ENCODE data around the gene PNMA1. TPM values are rescaled to one million over a fixed set of nuclear protein-coding genes. Genes with fewer than 3 reads are reported as not detected.

PNMA1 gene
- total RNA-seq, 4 donors from 2014 or later: 41.7 to 95.2 (median 47.6) TPM

GRCh38 chr14:73757876-73758391, 43.8 kb upstream of the PNMA1 start:
- no peak for ATAC-seq
- H3K4me1 ChIP-seq: peaks cover 44 to 89% (median 77%) of the 10 kb centered on the region in 3 donors
- TF ChIP-seq CTCF (IDR thresholded peaks at IDR 0.05) (no peak), POLR2A (IDR thresholded peaks at IDR 0.05) (no peak), POLR2AphosphoS5 (IDR thresholded peaks at IDR 0.05) (no peak), EP300 (IDR thresholded peaks at IDR 0.05) (no peak)

GRCh38 chr14:73757381-73757780, 43.2 kb upstream of the PNMA1 start:
- TF ChIP-seq POLR2AphosphoS5 (IDR thresholded peaks at IDR 0.05): no peak
- no peak for TF ChIP-seq CTCF (IDR thresholded peaks at IDR 0.05)
- no peak for TF ChIP-seq EP300 (IDR thresholded peaks at IDR 0.05)
- TF ChIP-seq POLR2A (IDR thresholded peaks at IDR 0.05): no peak
- Histone ChIP-seq H3K36me3 (no peaks in the 10 kb centered on the region), H3K27ac (peak overlapping the region; percentile 97 to 100 (median 98)), H3K4me3 (peak overlapping the region in 1 of 2 donors; percentile 96), H3K9me3 (no peaks in the 10 kb centered on the region), H3K27me3 (no peaks in the 10 kb centered on the region), H3K4me1 (peaks cover 45 to 89% (median 81%) of the 10 kb centered on the region in 3 donors)
- no peak for ATAC-seq
- WGBS, 2 donors (ENCODE audit: low coverage in 1 of 2): 74 to 86% methylated on average over 1 of the region's 1 CpG

More at GRCh38 chr14:73757876-73758391, 43.8 kb upstream of the PNMA1 start:
- peak overlapping the region; percentile 77 to 96 for H3K4me3 ChIP-seq
- H3K27ac ChIP-seq: peak overlapping the region; percentile 97 to 100 (median 98)
- WGBS, 2 donors (ENCODE audit: low coverage in 1 of 2): 9 to 20% methylated on average over 2 to 5 of the region's 10 CpGs
- no peaks in the 10 kb centered on the region for H3K9me3 ChIP-seq
- H3K36me3 ChIP-seq: no peaks in the 10 kb centered on the region
- no peaks in the 10 kb centered on the region for H3K27me3 ChIP-seq

- H3K27me3 ChIP-seq: no peaks in the 10 kb centered on the region
- no peaks in the 10 kb centered on the region for H3K36me3 ChIP-seq
- TF ChIP-seq POLR2AphosphoS5 (IDR thresholded peaks at IDR 0.05) (peak; percentile 7), CTCF (IDR thresholded peaks at IDR 0.05) (no peak), POLR2A (IDR thresholded peaks at IDR 0.05) (no peak)
- no peaks in the 10 kb centered on the region for H3K9me3 ChIP-seq
- peaks cover 44 to 89% (median 82%) of the 10 kb centered on the region in 3 donors for H3K4me1 ChIP-seq
- no peak for ATAC-seq
- H3K4me3 ChIP-seq: peak overlapping the region in 1 of 2 donors; percentile 34
- WGBS, 2 donors (ENCODE audit: low coverage in 1 of 2): 3% methylated on average over 4 of the region's 5 CpGs; no CpG with 5 or more reads in 1 of the 2 donors
- peak overlapping the region; percentile 95 to 100 (median 98) for H3K27ac ChIP-seq
Measured at GRCh38 chr14:73755434-73756014, 41.3 kb upstream of the PNMA1 start.

- TF ChIP-seq POLR2AphosphoS5 (IDR thresholded peaks at IDR 0.05) (peak; percentile 81), CTCF (IDR thresholded peaks at IDR 0.05) (peak in 2 of 4 experiments; percentile 12 to 14), POLR2A (IDR thresholded peaks at IDR 0.05) (peak; percentile 11 to 36), EP300 (IDR thresholded peaks at IDR 0.05) (no peak)
- WGBS, 2 donors (ENCODE audit: low coverage in 1 of 2): 17 to 40% methylated on average over 1 to 2 of the region's 8 CpGs
- H3K9me3 ChIP-seq: no peaks in the 10 kb centered on the region
- H3K4me3 ChIP-seq: peak overlapping the region; percentile 4 to 34
- H3K36me3 ChIP-seq: no peaks in the 10 kb centered on the region
- ATAC-seq: no peak
- H3K4me1 ChIP-seq: peaks cover 50 to 92% (median 87%) of the 10 kb centered on the region in 3 donors
- peak overlapping the region; percentile 95 to 100 (median 98) for H3K27ac ChIP-seq
- no peaks in the 10 kb centered on the region for H3K27me3 ChIP-seq
Measured at GRCh38 chr14:73754911-73755360, 40.8 kb upstream of the PNMA1 start.

All from gastroesophageal sphincter (tissue), 4 donors.